ES-I3 (cell line): Measurements from ENCODE around the gene PLA2G2F.

ENCODE experiments used
- H3K36me3 ChIP-seq: 2 replicates; pipeline ENCODE4 v1.6.1; 2013; ENCODE audit warnings: mild to moderate bottlenecking, low read length, control low read depth, moderate library complexity; ENCODE audit not compliant: insufficient read depth
- H3K4me1 ChIP-seq: 2 replicates; pipeline ENCODE4 v1.6.1; 2013; ENCODE audit warnings: mild to moderate bottlenecking, control low read depth, low read length; ENCODE audit not compliant: insufficient read depth
- H3K9ac ChIP-seq: 2 replicates; pipeline ENCODE4 v1.6.1; 2013; ENCODE audit warnings: low read depth, mild to moderate bottlenecking, low read length, moderate library complexity
- H3K9me3 ChIP-seq: 2 replicates; pipeline ENCODE4 v1.6.1; 2013; ENCODE audit warnings: mild to moderate bottlenecking, low read length, moderate library complexity; ENCODE audit not compliant: control insufficient read depth, insufficient read depth

PLA2G2F gene

DNA sequence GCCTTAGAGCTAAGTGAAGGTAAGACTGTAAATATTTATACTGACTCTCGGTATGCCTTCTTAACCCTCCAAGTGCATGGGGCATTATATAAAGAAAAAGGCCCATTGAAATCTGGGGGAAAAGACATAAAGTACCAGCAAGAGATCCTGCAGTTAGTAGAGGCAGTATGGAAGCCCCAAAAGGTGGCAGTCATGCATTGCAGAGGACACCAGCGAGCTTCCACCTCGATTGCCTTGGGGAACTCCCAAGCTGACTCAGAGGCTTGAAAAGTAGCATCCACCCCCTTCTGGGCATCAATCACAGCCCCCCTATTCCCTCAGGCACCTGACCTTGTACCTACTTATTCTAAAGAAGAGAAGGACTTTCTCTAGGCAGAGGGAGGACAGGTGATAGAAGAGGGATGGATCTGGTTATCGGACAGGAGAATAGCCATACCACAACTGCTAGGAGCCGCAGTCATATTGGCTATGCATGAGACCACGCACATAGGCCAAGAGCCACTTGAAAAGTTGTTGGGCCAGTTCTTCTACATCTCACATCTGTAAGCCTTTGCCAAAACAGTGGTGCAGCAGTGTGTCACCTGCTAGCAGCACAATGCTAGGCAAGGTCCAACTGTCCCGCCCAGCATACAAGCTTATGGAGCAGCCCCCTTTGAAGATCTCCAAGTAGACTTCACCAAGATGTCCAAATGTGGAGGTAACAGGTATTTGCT lies 19.4 kb downstream of the PLA2G2F start:
- H3K9me3 ChIP-seq, result no peaks in the 10 kb centered on the region; the same call in 1 of the 2 replicates
- no peaks in the 10 kb centered on the region for H3K36me3 ChIP-seq
- no peaks in the 10 kb centered on the region for H3K4me1 ChIP-seq
- no peak overlapping the region for H3K9ac ChIP-seq

DNA sequence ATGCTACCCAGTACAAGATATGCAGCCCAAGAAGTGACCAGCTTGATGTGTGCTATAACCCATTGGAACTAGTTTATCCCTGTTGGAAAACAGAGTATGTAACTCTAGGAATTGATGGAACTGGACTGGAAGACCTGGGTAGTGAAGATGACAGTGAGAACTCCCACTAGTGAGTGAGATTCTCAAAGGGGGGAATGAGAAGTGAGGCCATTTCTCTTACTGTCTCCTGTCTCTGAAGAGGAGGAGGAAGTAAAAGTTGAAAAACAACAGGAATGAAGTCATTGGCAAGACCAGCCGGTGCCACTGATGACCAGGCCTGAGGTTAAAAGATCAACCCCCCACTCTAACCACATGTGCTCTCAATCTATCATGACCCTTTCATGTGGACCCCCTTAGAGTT lies 20.9 kb downstream of the PLA2G2F start:
- Histone ChIP-seq H3K36me3 (no peaks in the 10 kb centered on the region), H3K9ac (no peak overlapping the region), H3K4me1 (no peaks in the 10 kb centered on the region), H3K9me3 (no peaks in the 10 kb centered on the region; the same call in 1 of the 2 replicates)

DNA sequence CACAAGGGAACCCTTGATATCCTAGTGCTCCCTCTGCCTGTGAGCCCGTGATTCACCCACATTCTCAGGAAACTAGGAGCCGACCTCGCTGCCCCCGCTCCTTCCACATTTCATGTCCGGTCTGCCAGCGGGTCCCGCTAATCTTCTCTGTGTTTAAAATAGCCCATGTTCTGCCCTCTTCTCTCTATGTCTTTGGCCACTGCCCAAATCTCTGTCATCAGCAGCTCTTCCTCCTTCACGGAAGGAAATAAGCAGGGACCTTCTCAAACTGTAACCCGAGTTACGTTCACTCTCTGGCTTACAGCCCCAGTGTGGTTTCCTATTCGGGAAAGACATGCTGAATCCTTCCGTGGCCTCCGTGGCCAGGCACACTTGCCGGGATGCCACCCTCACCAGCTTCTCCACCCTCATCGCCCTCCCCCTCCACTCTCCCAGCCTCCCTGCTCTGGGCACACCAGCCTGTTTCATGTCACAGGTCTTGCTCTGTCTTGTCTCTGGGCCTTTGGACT lies 25.6 kb downstream of the PLA2G2F start:
- H3K4me1 ChIP-seq, result peaks cover 6% of the 10 kb centered on the region; the same call in 1 of the 2 replicates
- H3K9ac ChIP-seq, result no peak overlapping the region
- no peaks in the 10 kb centered on the region for H3K36me3 ChIP-seq
- H3K9me3 ChIP-seq, result no peaks in the 10 kb centered on the region; the same call in 1 of the 2 replicates

GRCh38 chr1:20165522-20165951 lies 26.4 kb downstream of the PLA2G2F start:
- Histone ChIP-seq H3K36me3 (no peaks in the 10 kb centered on the region), H3K4me1 (peaks cover 6% of the 10 kb centered on the region; the same call in 1 of the 2 replicates), H3K9ac (no peak overlapping the region), H3K9me3 (no peaks in the 10 kb centered on the region)

DNA sequence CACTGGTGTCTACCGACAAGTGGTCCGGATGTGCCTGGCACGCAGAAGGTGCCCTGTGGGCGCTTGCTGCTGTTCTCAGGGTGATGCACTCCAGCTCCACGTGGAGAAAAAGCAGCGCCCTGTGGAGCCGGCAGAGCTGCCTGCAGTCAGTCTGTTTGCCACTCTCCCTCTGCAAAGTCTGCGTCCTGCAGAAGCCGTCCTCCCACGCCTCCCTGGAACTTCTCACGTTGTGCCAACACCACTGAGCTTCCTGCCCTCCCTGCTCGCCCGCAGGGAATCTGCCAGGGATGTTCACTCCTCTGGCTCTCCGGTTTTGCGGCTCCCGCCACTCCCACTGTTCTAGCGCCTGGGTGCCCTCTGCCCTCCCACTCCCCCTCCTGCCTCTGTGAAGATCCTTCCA lies 26.9 kb downstream of the PLA2G2F start:
- peaks cover 6% of the 10 kb centered on the region; the same call in 1 of the 2 replicates for H3K4me1 ChIP-seq
- no peak overlapping the region for H3K9ac ChIP-seq

DNA sequence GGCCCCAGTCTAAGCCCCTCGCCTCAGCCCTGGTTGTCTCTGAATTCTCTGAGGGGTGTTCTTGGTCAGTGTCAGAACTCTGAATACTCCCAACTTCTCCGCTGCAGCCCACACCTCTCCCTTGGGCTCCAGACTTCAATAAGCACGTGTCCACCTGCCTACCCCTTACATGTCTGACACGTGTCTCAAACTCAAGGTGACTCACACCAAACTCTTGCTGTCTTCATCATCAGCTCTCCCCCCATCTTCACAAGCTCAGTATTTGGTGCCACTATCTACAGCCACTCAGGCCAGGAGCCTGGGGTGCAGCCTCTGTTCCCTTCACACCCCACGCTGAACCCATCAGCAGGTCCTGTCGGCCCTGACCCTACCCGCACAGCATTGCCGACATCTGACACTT lies 28.0 kb downstream of the PLA2G2F start:
- peaks cover 9% of the 10 kb centered on the region; the same call in 1 of the 2 replicates for H3K4me1 ChIP-seq
- no peaks in the 10 kb centered on the region for H3K36me3 ChIP-seq
- H3K9ac ChIP-seq, result no peak overlapping the region
- H3K9me3 ChIP-seq, result no peaks in the 10 kb centered on the region

More for the DNA sequence above, 26.9 kb downstream of the PLA2G2F start:
- Histone ChIP-seq H3K9me3 (no peaks in the 10 kb centered on the region), H3K36me3 (no peaks in the 10 kb centered on the region)

- Histone ChIP-seq H3K9ac (no peak overlapping the region), H3K9me3 (no peaks in the 10 kb centered on the region), H3K4me1 (peaks cover 9% of the 10 kb centered on the region; the same call in 1 of the 2 replicates), H3K36me3 (no peaks in the 10 kb centered on the region)
Observed at GRCh38 chr1:20168564-20169491, 29.7 kb downstream of the PLA2G2F start.

- Histone ChIP-seq H3K9ac (no peak overlapping the region), H3K36me3 (no peaks in the 10 kb centered on the region), H3K9me3 (no peaks in the 10 kb centered on the region), H3K4me1 (peaks cover 9% of the 10 kb centered on the region; the same call in 1 of the 2 replicates)
Observed at GRCh38 chr1:20169932-20170331, 30.8 kb downstream of the PLA2G2F start.

DNA sequence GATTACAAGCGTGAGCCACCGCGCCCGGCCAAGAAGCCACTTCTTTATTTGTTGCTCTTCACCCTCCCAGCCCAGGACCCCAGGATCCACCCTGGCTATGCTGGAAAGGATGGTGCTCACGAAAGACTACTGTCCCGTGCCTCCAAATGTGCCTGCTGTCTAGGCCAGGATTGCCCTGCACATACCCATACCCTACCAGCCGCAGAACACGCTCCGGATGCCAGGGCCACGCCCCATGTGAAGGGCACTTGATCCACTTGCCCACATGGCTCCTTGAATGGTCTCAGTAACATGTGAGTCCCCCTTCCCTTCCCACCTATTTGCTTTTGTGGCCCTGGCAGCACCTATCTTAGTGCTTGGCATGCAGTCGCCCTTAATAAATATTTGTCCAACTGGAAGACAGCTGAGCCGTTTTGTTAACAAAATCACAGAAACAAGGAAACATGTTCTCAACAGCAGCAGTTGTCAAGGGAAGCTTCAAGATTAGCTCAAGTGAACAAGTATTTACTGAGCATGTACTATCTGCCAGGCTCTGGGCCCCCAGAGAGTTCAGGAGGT lies 33.0 kb downstream of the PLA2G2F start:
- H3K36me3 ChIP-seq, result no peaks in the 10 kb centered on the region
- H3K9me3 ChIP-seq, result no peaks in the 10 kb centered on the region
- H3K4me1 ChIP-seq, result peaks cover 4% of the 10 kb centered on the region; the same call in 1 of the 2 replicates
- no peak overlapping the region for H3K9ac ChIP-seq

- Histone ChIP-seq H3K9me3 (no peaks in the 10 kb centered on the region), H3K36me3 (no peaks in the 10 kb centered on the region), H3K9ac (no peak overlapping the region), H3K4me1 (peaks cover 4% of the 10 kb centered on the region; the same call in 1 of the 2 replicates)
Observed at GRCh38 chr1:20174937-20175666, 36.0 kb downstream of the PLA2G2F start.

DNA sequence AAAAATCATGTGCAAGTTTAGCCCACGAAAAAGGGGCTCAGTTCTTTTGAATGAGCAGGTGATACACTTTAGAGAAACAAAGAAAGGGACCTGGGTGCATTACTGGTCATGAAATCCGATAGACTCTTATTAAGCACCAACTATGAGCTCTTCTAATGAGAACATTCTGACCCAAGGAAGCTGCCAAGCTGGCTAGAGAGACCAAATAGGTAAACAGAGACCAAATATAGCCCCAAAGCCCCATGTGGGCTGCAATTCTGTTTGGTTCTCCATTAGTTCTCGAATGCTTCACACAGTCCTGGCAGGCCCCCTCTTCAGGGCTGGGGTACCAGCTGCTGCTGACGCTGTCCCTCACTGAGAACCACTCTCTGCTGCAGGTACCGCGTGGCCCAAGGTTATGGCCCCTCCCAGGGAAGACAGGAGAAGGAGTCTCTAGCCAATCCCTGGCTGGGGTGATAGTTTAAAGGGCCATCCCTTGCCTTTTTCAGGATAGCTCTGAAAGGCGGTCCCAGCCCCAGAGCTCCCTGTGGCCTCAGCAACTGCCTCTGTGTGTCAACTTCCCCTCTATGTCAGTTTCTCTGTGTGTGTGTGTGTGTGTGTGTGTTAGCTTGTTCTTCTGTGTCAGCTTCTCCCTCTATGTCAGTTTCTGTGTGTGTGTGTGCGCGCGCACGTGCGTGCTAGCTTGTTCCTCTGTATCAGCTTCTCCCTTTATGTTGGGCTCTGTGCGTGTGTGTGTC lies 39.7 kb downstream of the PLA2G2F start:
- Histone ChIP-seq H3K4me1 (no peaks in the 10 kb centered on the region), H3K9me3 (no peaks in the 10 kb centered on the region), H3K36me3 (no peaks in the 10 kb centered on the region), H3K9ac (no peak overlapping the region)

- H3K36me3 ChIP-seq, result no peaks in the 10 kb centered on the region
- no peak overlapping the region for H3K9ac ChIP-seq
- H3K4me1 ChIP-seq, result no peaks in the 10 kb centered on the region
- no peaks in the 10 kb centered on the region for H3K9me3 ChIP-seq
Observed at GRCh38 chr1:20179371-20180128, 40.4 kb downstream of the PLA2G2F start.
